Measurements from ENCODE around the gene COA1.

DNA sequence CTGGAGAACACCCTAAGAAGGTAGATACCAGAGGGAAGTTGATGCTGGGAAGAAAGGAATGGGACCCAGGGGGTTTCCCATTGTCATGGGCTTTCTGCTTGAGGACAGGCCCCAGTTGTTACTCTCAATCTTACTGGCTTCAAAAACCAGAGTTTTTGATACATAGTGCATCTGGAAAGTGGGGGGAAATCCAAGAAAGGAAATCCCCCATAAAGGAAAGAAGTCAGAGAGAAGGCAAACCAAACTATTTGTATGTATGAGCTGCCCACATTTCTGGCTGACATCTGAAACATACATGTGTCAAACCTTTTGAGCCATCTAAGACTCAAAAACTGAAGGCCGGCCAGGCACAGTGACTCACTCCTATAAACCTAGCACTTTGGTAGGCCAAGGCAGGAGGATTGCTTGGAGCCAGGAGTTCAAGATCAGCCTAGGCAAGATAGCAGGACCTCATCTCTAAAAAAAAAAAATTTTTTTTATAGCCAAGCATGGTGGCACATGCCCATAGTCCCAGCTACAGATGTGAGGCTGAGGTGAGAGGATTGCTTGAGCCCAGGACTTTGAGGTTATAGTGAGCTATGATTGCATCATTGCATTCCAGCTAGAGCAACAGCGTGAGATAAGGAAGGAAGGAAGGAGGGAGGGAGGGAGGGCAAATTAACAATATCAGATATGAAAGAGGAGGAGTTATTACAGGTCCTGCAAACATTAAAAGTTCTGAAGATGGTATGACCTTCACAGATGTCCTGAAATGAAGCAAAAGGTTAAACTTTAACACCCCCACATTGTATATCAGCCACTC is 6.7 kb upstream of the COA1 start:
- TF ChIP-seq, protein P1, sequence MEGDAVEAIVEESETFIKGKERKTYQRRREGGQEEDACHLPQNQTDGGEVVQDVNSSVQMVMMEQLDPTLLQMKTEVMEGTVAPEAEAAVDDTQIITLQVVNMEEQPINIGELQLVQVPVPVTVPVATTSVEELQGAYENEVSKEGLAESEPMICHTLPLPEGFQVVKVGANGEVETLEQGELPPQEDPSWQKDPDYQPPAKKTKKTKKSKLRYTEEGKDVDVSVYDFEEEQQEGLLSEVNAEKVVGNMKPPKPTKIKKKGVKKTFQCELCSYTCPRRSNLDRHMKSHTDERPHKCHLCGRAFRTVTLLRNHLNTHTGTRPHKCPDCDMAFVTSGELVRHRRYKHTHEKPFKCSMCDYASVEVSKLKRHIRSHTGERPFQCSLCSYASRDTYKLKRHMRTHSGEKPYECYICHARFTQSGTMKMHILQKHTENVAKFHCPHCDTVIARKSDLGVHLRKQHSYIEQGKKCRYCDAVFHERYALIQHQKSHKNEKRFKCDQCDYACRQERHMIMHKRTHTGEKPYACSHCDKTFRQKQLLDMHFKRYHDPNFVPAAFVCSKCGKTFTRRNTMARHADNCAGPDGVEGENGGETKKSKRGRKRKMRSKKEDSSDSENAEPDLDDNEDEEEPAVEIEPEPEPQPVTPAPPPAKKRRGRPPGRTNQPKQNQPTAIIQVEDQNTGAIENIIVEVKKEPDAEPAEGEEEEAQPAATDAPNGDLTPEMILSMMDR (IDR thresholded peaks at IDR 0.05), result no peak
- no peak for TF ChIP-seq POLR2A (IDR thresholded peaks at IDR 0.05)
